Psoas muscle (tissue), 8 donors: Measurements from ENCODE around the gene PTPRK. TPM values are rescaled to one million over a fixed set of nuclear protein-coding genes. Genes with fewer than 3 reads are reported as not detected.

Experiments
- ATAC-seq, 4 donors: fragments of 200-7000 bp; cut with Tn5 transposase; one replicate each; pipeline ENCODE4 v1.9.1; 2020; ENCODE audit warnings: moderate library complexity in 3 of 4, mild to moderate bottlenecking in 2 of 4
- DNase-seq, 2 donors: peaks; one replicate each; pipeline ENCODE4 v3.0.0-alpha.2; 2020
- H3K27ac ChIP-seq: fragments of 200-600 bp; one replicate; pipeline ENCODE4 v1.8.0; 2022
- H3K27me3 ChIP-seq, 3 donors: fragments of 200-600 bp in 1 of 3; one replicate each; pipeline versions ENCODE4 v1.6.1 to v1.8.0; 2013 to 2022; ENCODE audit warnings: low read length in 2 of 3, mild to moderate bottlenecking in 2 of 3, moderate library complexity in 1 of 3; ENCODE audit not compliant: insufficient read depth in 3 of 3
- H3K36me3 ChIP-seq, 2 donors: fragments of 200-600 bp in 1 of 2; one replicate each; pipeline versions ENCODE4 v1.6.1 to v1.8.0; 2013 to 2022; ENCODE audit warnings: low read depth in 1 of 2, mild to moderate bottlenecking in 1 of 2, moderate library complexity in 1 of 2; ENCODE audit not compliant: insufficient read depth in 1 of 2
- H3K4me1 ChIP-seq: fragments of 200-600 bp; one replicate; pipeline ENCODE4 v1.8.0; 2022
- H3K4me3 ChIP-seq: fragments of 200-600 bp; one replicate; pipeline ENCODE4 v1.8.0; 2022; ENCODE audit warnings: mild to moderate bottlenecking
- H3K9me3 ChIP-seq: fragments of 200-600 bp; one replicate; pipeline ENCODE4 v1.8.0; 2022
- CTCF ChIP-seq: fragments of 200-600 bp; IDR thresholded peaks from one replicate; pipeline ENCODE4 v1.8.0; 2022; ENCODE audit warnings: antibody characterized with exemption
- WGBS, 3 donors: extraction: QIAGEN DNeasy Blood & Tissue Kit; methylation state at CpG; one replicate each; pipeline versions ENCODE4 v1.1.6 to v1.1.7; 2013; 5-methylcytosine and 5-hydroxymethylcytosine counted together
- intact Hi-C, 2 donors: fragments of 100-400 bp; cut with DNase I; formaldehyde crosslinking; loops; one replicate each; pipeline versions ENCODE4 v1.11.0 to v1.14.2; 2022
- polyA plus RNA-seq, 3 donors: library from polyadenylated mRNA; stranded (reverse); fragments of 200-250 nt; gene quantifications; one replicate each; pipeline ENCODE4 v1.2.3, GENCODE V29; 2013
- total RNA-seq, 4 donors: library from RNA; stranded (reverse); fragmentation: NEBNext Ultra II Directional in 2 of 4; extraction: Animal tissue kit (Norgen Biotek cat#: 25700) in 2 of 4; gene quantifications; one replicate each; pipeline versions ENCODE4 v1.2.1 to v1.2.4, GENCODE V29; 2021 to 2023
- donor health status: healthy with polysubstance abuse.
- donor health status: DM: no; HTN: no; CAD: no; lungs with moderate emphysema.
- donor health status: Bipolar disorder and iron deficiency.
- donor health status: healthy.
- donor health status: DM: yes; HTN: yes; CAD: no.
- donor health status: DM: no; HTN: no; CAD: no.
- donor health status: DM: no; HTN: no; CAD: no.
- donor health status: DM: yes; HTN: yes; CAD: no.

The PTPRK gene
- total and polyA plus RNA-seq, 7 donors = 3.2 to 10.6 (median 9.1) TPM

DNA sequence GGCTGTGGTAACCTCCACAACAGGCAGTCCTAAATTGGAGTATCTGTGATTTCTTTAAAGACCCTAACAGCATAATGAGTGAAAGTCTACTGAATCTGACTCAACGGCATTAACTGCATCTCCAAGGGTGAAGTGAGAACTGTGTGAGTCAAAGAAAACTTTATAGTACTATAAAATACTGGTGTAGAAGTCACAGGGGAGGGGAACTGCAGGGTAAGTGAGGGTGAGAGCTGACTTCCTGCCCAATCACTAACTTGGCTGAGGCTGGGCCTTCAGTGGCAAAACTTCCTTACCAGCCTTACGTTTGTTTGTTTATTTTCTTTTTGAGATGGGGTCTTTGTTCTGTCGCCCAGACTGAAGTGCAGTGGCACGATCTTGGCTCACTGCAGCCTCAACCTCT is 109.8 kb downstream of the PTPRK start:
- Histone ChIP-seq H3K9me3 (no peaks in the 10 kb centered on the region), H3K4me1 (no peaks in the 10 kb centered on the region), H3K27ac (no peak overlapping the region), H3K27me3 (no peaks in the 10 kb centered on the region), H3K4me3 (no peak overlapping the region), H3K36me3 (no peaks in the 10 kb centered on the region)
- 81 to 83% (median 81%) methylated on average over 4 of the region's 4 CpGs for WGBS, 3 donors
- intact Hi-C loops = no loop called here
- TF ChIP-seq CTCF = no peak
- ATAC-seq = no peak
- no peak for DNase-seq

- Histone ChIP-seq H3K9me3 (no peaks in the 10 kb centered on the region), H3K27me3 (no peaks in the 10 kb centered on the region), H3K27ac (no peak overlapping the region), H3K36me3 (no peaks in the 10 kb centered on the region), H3K4me3 (no peak overlapping the region), H3K4me1 (no peaks in the 10 kb centered on the region)
- DNase-seq = no peak
- ATAC-seq = no peak
- TF ChIP-seq CTCF = no peak
- intact Hi-C loops = no loop called here
- 87 to 97% (median 91%) methylated on average over 1 of the region's 1 CpG for whole genome bisulfite sequencing, 3 donors
Observed at GRCh38 chr6:128409003-128409402, 111.4 kb downstream of the PTPRK start.

- no peak for DNase-seq
- TF ChIP-seq CTCF = no peak
- H3K36me3 ChIP-seq = no peaks in the 10 kb centered on the region
- H3K9me3 ChIP-seq = no peaks in the 10 kb centered on the region
- 80 to 89% (median 84%) methylated on average over 1 of the region's 1 CpG for WGBS, 3 donors
- no peak overlapping the region for H3K4me3 ChIP-seq
- H3K27ac ChIP-seq = no peak overlapping the region
- ATAC-seq = no peak
- H3K4me1 ChIP-seq = no peaks in the 10 kb centered on the region
- intact Hi-C loops = no loop called here
- H3K27me3 ChIP-seq = no peaks in the 10 kb centered on the region
Observed at GRCh38 chr6:128406453-128406852, 113.9 kb downstream of the PTPRK start.

- 94 to 99% (median 97%) methylated on average over 4 of the region's 4 CpGs for WGBS, 3 donors
- ATAC-seq = no peak
- no peaks in the 10 kb centered on the region for H3K36me3 ChIP-seq
- H3K9me3 ChIP-seq = no peaks in the 10 kb centered on the region
- H3K4me1 ChIP-seq = peaks cover 5% of the 10 kb centered on the region
- no peak for TF ChIP-seq CTCF
- H3K27me3 ChIP-seq = no peaks in the 10 kb centered on the region
- DNase-seq = no peak
- no peak overlapping the region for H3K4me3 ChIP-seq
- intact Hi-C loops = no loop called here
- no peak overlapping the region for H3K27ac ChIP-seq
Observed at GRCh38 chr6:128403618-128404444, 116.6 kb downstream of the PTPRK start.

DNA sequence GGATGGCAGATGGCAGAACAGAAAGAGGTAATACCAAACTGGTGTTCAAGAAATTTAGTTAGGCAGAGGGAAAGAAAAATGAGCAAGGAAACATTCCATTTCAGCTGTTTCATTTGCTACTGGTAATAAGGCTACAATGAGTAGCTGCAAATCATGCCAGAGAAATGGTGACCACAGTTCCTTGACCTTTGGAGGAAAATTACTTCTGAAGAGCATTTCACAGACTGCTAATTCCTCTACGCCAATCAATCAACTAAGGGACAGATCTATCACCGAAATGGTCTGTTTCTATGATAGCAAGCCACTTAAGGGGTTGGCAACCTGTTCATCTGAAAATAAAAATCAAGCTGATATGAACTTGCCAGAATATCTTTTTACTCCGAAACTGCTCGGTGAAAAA is 119.5 kb downstream of the PTPRK start:
- H3K27me3 ChIP-seq = no peaks in the 10 kb centered on the region
- H3K36me3 ChIP-seq = no peaks in the 10 kb centered on the region
- no peak overlapping the region for H3K4me3 ChIP-seq
- DNase-seq (no peak), ATAC-seq (no peak)
- no peak overlapping the region for H3K27ac ChIP-seq
- intact Hi-C loops = no loop called here
- H3K9me3 ChIP-seq = no peaks in the 10 kb centered on the region
- WGBS, 3 donors = 76 to 88% (median 80%) methylated on average over 4 of the region's 4 CpGs
- peaks cover 5% of the 10 kb centered on the region for H3K4me1 ChIP-seq
- no peak for TF ChIP-seq CTCF
